Measurements from ENCODE around the gene BCL2. TPM values are rescaled to one million over a fixed set of nuclear protein-coding genes. Genes with fewer than 3 reads are reported as not detected.

Gene BCL2
- total RNA-seq, 1 experiment from 2014 or later, result 2.5 TPM

GRCh38 chr18:63099848-63100629 is 219.5 kb downstream of the BCL2 start:
- H3K9me3 ChIP-seq (ENCODE audit: control insufficient read depth in 1 of 2, insufficient read depth in 1 of 2, low read depth in 1 of 2, low read length in 2 of 2), result no peaks in the 10 kb centered on the region
- DNase-seq (ENCODE audit: low read depth, low spot score) (no peak), ATAC-seq (no peak)
- H4K20me1 ChIP-seq (ENCODE audit: insufficient read depth), result no peaks in the 10 kb centered on the region
- no peak overlapping the region for H3K4me2 ChIP-seq (ENCODE audit: low read length)
- no peaks in the 10 kb centered on the region for H3K36me3 ChIP-seq (ENCODE audit: control insufficient read depth in 1 of 2, insufficient read depth in 2 of 2, low read length in 2 of 2)
- no peaks in the 10 kb centered on the region for H3K9me2 ChIP-seq (ENCODE audit: insufficient read depth)
- no TSS peak for BruUV-seq (replicated peaks)
- no peak for TF ChIP-seq CTCF (IDR thresholded peaks at IDR 0.05 in 2 of 3, conservative IDR thresholded peaks at IDR 0.05 in 1 of 3; ENCODE audit: borderline replicate concordance in 1 of 3, insufficient read depth in 1 of 3, low read depth in 2 of 3, low read length in 2 of 3)
- no peak for TF ChIP-seq POLR2A (IDR thresholded peaks at IDR 0.05; ENCODE audit: borderline replicate concordance, extremely low read depth, insufficient read depth, insufficient read length)
- no peak for TF ChIP-seq TCF7L2 (IDR thresholded peaks at IDR 0.05; ENCODE audit: borderline replicate concordance, extremely low read depth, insufficient read depth, insufficient read length)
- TF ChIP-seq YY1 (IDR thresholded peaks at IDR 0.05; ENCODE audit: extremely low read depth, insufficient replicate concordance, low read depth, low read length), result no peak
- no peak for TF ChIP-seq CEBPB (IDR thresholded peaks at IDR 0.05; ENCODE audit: low read depth)
- no peak for TF ChIP-seq SRF (IDR thresholded peaks at IDR 0.05; ENCODE audit: low read depth)
- no peak for TF ChIP-seq CBX3 (IDR thresholded peaks at IDR 0.05; ENCODE audit: low read depth)
- TF ChIP-seq EZH2phosphoT487 (IDR thresholded peaks at IDR 0.05; ENCODE audit: borderline replicate concordance), result no peak
- no peak for TF ChIP-seq JUND (IDR thresholded peaks at IDR 0.05)
- TF ChIP-seq POLR2AphosphoS5 (IDR thresholded peaks at IDR 0.05; ENCODE audit: low read depth, low read length), result no peak
- TF ChIP-seq SP1 (IDR thresholded peaks at IDR 0.05; ENCODE audit: low read depth), result no peak
- no peak for TF ChIP-seq ZBTB33 (IDR thresholded peaks at IDR 0.05; ENCODE audit: extremely low read depth, insufficient replicate concordance, low read length)
- no peak for TF ChIP-seq MAX (IDR thresholded peaks at IDR 0.05)
- TF ChIP-seq ZFX (IDR thresholded peaks at IDR 0.05), result no peak
- no peak overlapping the region for H3K9ac ChIP-seq (ENCODE audit: low read length)
- H3K27me3 ChIP-seq (ENCODE audit: insufficient read depth, low read length), result no peaks in the 10 kb centered on the region
- no peaks in the 10 kb centered on the region for H3K4me1 ChIP-seq (ENCODE audit: control insufficient read depth in 1 of 2, insufficient read depth in 2 of 2, low read length in 2 of 2)
- no peaks in the 10 kb centered on the region for H3K79me2 ChIP-seq (ENCODE audit: insufficient read depth, low read length)
- no peak overlapping the region for H3K4me3 ChIP-seq (replicated peaks in 1 of 2; ENCODE audit: low read depth in 1 of 2, low read length in 2 of 2)
- CTCF ChIA-PET, result no interaction called here
- RAD21 ChIA-PET (ENCODE audit: low non-redundant PET in 1 of 2, low total read pairs in 2 of 2, uncharacterized antibody in 2 of 2, unreplicated experiment in 2 of 2), result no interaction called here
- no peak overlapping the region for H2AFZ ChIP-seq (ENCODE audit: low read depth, low read length, poor library complexity, severe bottlenecking)
- POLR2A ChIA-PET, result no interaction called here
- intact Hi-C loops (cut with micrococcal nuclease), result no loop called here
- H3K27ac ChIP-seq (ENCODE audit: low read depth, low read length), result no peak overlapping the region
